Measurements from ENCODE around the gene NTM. TPM values are rescaled to one million over a fixed set of nuclear protein-coding genes. Genes with fewer than 3 reads are reported as not detected.

NTM gene
- total RNA-seq, 1 experiment from 2014 or later, result 16.4 TPM

GRCh38 chr11:131666006-131666405, 295.6 kb downstream of the NTM start:
- TF ChIP-seq FOXJ3 (CRISPR knock-in tag; IDR thresholded peaks at IDR 0.05; ENCODE audit: borderline replicate concordance) (no peak), ARID4B (CRISPR knock-in tag; IDR thresholded peaks at IDR 0.05; ENCODE audit: borderline replicate concordance) (no peak)
- POLR2A ChIA-PET, result no interaction called here
- no peaks in the 10 kb centered on the region for H3K9me3 Mint-ChIP-seq
- H3K4me3 Mint-ChIP-seq, result no peak overlapping the region
- peaks cover 37% of the 10 kb centered on the region for H3K4me1 Mint-ChIP-seq
- no peaks in the 10 kb centered on the region for H3K36me3 Mint-ChIP-seq
- ATAC-seq (no peak), DNase-seq (ENCODE audit: low spot score) (no peak)
- no peaks in the 10 kb centered on the region for H3K27me3 Mint-ChIP-seq (ENCODE audit: low read depth)
- no peak overlapping the region for H3K27ac Mint-ChIP-seq
- CTCF ChIA-PET, result interaction anchor here (0.7 to 7.1 kb wide), 4 partner anchors 8 to 85 kb away, joined by 3 to 69 read pairs (median 42); no protein-coding TSS in a partner anchor

- ATAC-seq, result no peak
Observed at GRCh38 chr11:131666617-131667016, 296.2 kb downstream of the NTM start.

More at GRCh38 chr11:131666617-131667016, 296.2 kb downstream of the NTM start:
- Mint-ChIP-seq H3K27ac (no peak overlapping the region), H3K4me1 (peaks cover 31% of the 10 kb centered on the region), H3K4me3 (no peak overlapping the region), H3K27me3 (ENCODE audit: low read depth) (no peaks in the 10 kb centered on the region), H3K36me3 (no peaks in the 10 kb centered on the region), H3K9me3 (no peaks in the 10 kb centered on the region)
- no peak for DNase-seq (ENCODE audit: low spot score)
- ChIA-PET CTCF (interaction anchor here (0.7 to 7.1 kb wide), 4 partner anchors 10 to 86 kb away, joined by 3 to 69 read pairs (median 36); no protein-coding TSS in a partner anchor), POLR2A (no interaction called here)
- TF ChIP-seq ZSCAN18 (CRISPR knock-in tag; IDR thresholded peaks at IDR 0.05), result no peak
- no peak for TF ChIP-seq ZNF396 (CRISPR knock-in tag; IDR thresholded peaks at IDR 0.05; ENCODE audit: borderline replicate concordance)
- TF ChIP-seq ZNF317 (CRISPR knock-in tag; IDR thresholded peaks at IDR 0.05; ENCODE audit: borderline replicate concordance, low read depth), result no peak
- TF ChIP-seq FOXP1 (CRISPR knock-in tag; IDR thresholded peaks at IDR 0.05; ENCODE audit: borderline replicate concordance), result no peak
- TF ChIP-seq NR1H2 (CRISPR knock-in tag; IDR thresholded peaks at IDR 0.05), result no peak
- no peak for TF ChIP-seq E2F1 (CRISPR knock-in tag; IDR thresholded peaks at IDR 0.05)
- TF ChIP-seq CTCF (IDR thresholded peaks at IDR 0.05), result no peak
- TF ChIP-seq ARID4B (CRISPR knock-in tag; IDR thresholded peaks at IDR 0.05; ENCODE audit: borderline replicate concordance), result no peak
- TF ChIP-seq TEAD4 (CRISPR knock-in tag; IDR thresholded peaks at IDR 0.05), result no peak
- no peak for TF ChIP-seq FOXJ3 (CRISPR knock-in tag; IDR thresholded peaks at IDR 0.05; ENCODE audit: borderline replicate concordance)
- TF ChIP-seq ZNF219 (CRISPR knock-in tag; IDR thresholded peaks at IDR 0.05; ENCODE audit: borderline replicate concordance), result no peak
- TF ChIP-seq USF2 (CRISPR knock-in tag; IDR thresholded peaks at IDR 0.05), result no peak
- TF ChIP-seq ZMAT4 (CRISPR knock-in tag; IDR thresholded peaks at IDR 0.05), result no peak
- TF ChIP-seq ZNF281 (CRISPR knock-in tag; IDR thresholded peaks at IDR 0.05), result no peak
- no peak for TF ChIP-seq SMAD3 (CRISPR knock-in tag; IDR thresholded peaks at IDR 0.05; ENCODE audit: borderline replicate concordance)
